NCI-H2196 (cell line): ENCODE results near the gene PDK2.
"Not testable (repeated sequence)": the region's sequence is repeated elsewhere in the genome, so short reads cannot be mapped to it uniquely, and the experiment has no call there.

Source experiments
- DNase-seq: peaks from one replicate; lab custom pipeline; 2025; ENCODE audit not compliant: unreplicated experiment; lab: John Stamatoyannopoulos, UW

Gene PDK2

DNA sequence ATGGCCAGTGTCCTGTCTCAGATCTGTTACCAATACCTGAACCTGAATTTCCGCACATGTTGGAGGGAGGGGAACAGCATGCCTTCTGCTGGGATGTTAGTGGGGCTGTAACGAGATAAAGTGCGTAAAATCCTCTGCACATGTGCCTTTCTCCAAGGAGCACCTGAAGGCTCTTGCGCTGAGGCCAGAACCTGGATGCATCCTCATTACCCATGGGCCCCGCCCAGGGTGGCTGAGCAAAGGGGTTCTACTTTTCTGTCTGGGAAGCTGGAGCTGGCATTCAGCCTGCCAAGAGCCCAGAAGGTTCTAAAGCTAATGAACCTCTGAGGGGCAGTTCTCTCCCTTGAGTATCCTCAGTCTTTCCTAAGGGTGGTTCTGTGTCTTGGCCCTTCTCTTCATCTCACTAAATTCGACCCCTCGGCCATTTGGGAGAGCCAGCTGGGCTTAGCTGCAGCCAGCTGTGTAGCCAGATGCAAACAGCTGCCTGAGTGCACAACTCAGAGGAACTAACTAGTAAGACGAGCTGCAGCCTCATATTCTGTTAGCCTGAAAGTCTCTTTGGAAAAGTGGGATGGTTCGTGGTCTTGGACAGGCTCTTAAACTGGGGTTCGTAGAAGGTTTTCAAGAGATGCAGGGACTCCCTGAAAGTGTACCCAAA lies 36.7 kb upstream of the PDK2 start:
- no peak for DNase-seq

DNA sequence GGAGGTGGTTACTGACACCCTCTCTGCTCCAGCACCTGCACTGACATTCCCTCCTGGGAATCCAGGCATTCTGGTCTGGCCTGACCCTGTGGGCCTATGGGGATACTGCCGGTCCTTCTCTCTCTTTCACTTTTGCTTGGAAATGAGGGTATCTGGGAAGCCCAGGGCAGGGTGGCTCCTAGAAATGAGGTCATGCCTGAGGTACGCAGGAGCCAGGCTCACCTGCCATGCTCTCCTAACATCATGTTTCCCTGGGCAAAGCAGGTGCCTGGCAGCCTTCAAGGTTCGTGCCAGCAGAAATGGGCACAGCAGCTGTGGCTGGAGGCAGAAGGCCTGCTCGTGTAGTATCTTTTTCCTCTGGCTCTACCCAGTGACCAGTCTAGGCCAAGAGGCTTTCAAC lies 35.9 kb upstream of the PDK2 start:
- peak; percentile 78 for DNase-seq

DNA sequence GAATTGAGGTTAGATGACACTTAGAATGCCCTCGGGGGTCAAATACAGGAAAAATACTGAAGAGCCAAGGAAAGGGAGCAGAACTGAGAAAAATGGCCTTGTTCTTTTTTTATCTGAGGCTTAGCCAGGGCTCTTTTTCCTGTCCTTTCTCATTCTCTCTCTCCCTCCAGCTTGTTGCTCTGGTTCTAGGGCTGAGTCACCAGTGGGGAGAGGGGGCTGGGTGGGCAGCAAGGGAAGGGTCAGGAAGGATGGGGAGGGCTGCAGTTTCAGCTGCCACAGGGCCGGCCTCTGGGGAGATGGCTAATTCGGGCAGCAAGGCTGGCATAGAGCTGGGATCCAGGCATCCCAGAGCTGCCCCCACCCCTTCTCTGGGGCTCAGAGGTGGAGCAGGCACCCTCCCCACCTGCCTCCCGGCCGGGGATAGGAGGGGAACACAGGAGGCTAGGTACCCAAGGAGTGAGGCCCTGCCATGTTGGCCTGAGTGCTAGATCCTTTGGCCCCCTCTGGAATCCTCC lies 35.3 kb upstream of the PDK2 start:
- DNase-seq, result no peak

DNA sequence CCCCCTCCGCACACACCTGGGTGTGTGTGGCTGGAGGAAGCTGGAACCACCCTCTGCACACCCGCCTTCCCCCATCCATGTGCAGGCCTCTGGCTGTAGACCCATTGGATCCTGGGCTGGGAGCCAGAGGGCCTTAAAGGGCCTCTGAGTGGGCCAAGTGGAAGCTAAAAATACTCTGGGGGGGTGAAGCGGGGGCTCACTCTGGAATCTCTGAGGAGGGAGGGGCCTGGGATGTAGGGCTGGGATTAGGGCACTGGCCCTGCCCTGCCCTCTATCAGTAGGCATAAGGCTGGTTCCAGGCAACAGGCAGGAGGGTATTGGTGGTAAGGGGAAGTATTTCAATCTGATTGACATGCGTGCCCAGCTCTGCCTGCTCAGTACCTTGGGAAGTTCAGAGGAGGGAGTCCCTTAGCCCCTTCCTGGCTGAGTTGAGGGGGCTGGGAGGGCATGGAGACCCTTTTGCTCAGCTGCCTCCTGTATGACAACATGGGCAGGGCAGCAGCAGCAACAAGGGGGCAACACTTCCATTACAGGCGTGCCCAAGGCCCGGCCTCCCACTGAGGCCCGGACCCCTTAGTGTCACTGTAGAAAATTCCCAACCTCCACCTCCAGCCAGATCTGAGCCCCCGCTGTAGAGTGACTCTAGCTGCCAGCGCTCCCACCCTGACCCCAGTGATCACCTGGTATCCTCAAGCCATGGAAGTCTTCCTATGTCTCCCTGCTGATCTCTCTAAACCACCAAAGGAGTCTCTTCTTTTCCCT lies 34.0 kb upstream of the PDK2 start:
- peak; percentile 56 for DNase-seq

DNA sequence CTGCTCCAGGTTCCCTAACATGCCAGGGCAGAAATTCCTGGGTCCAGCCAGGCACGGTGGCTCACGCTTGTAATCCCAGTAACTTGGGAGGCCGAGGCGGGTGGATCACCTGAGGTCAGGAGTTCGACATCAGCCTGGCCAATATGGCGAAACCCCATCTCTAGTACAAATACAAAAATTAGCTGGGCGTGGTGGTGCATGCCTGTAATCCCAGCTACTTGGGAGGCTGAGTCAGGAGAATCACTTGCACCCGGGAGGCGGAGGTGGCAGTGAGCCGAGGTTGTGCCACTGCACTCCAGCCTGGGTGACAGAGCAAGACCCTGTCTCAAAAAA lies 33.5 kb upstream of the PDK2 start:
- DNase-seq, result not testable (repeated sequence)

DNA sequence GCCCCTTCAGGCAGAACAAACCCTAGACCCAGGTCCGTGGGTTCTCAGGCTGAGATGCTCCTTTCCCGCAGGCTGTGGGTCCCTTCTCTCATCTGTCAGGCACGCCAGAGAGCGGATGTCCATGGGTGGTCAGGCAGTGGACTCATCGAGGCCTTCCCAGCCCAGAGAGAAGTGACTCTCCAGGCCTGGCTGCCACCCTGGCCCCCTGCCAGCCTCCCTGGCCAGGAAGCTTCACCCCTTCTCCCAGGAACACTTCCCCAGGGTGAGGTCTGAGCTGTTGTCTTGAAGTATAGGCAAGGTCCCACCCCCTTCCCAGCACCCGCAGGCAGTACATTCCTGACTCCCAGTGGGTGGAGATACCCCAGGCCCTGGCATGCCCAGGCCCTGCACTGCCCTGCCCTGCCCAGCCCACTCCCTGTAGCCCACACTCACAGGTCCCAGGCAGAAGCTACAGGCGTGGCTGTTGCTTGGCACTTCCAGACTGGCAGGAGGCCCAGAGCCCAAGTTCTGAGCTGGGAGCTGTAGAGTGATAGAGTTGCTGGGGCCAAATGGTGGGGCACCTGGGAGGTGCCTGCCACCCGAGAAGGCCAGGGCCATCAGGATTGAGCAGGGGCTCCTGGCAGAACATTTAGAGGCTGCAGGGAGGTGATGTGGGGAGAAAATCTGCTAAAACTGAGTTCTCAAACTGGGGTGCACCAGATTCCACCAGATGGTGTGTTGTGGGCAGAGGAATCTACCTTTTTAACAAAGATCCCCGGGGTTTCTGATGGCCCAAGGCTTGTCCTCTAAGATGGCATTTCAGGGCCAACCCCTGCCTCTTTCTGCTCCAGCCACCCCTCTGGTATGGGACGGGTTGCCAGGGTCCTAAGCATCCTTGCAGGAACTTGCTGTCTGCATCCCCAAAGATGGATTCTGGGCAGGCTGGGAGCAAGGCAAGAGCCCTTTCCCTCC lies 32.6 kb upstream of the PDK2 start:
- DNase-seq, result peak; percentile 85

DNA sequence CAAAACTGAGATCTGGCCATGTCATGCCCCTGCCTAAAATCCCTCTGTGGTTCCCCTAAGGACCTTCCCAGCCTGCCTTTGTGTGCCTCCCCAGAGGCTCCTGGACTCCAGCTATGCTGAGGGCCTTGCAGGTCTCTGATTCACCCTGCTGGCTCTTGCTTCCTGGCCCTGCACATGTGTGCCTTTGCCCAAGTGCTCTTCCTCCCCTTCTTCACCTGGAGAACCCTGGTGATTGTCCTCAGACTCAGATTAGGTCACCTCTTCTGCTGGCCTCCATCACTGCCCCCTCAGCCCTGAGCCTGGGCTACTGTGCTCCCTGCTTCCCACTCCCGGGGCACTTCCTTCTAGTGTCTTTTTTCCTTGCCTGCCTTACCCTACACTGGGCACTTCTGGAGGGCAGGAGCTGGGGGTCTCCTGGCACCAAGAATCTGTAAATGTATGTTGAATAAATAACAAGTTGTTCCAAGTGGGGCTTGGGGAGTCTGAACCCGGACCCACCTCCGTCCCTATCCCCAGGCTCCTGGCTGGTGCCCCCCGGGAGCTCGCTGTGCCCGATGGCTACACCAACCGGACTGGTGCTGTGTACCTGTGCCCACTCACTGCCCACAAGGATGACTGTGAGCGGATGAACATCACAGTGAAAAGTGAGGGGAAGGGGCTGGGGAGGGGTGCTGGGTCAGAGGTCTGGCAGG lies 31.4 kb upstream of the PDK2 start:
- DNase-seq, result no peak

DNA sequence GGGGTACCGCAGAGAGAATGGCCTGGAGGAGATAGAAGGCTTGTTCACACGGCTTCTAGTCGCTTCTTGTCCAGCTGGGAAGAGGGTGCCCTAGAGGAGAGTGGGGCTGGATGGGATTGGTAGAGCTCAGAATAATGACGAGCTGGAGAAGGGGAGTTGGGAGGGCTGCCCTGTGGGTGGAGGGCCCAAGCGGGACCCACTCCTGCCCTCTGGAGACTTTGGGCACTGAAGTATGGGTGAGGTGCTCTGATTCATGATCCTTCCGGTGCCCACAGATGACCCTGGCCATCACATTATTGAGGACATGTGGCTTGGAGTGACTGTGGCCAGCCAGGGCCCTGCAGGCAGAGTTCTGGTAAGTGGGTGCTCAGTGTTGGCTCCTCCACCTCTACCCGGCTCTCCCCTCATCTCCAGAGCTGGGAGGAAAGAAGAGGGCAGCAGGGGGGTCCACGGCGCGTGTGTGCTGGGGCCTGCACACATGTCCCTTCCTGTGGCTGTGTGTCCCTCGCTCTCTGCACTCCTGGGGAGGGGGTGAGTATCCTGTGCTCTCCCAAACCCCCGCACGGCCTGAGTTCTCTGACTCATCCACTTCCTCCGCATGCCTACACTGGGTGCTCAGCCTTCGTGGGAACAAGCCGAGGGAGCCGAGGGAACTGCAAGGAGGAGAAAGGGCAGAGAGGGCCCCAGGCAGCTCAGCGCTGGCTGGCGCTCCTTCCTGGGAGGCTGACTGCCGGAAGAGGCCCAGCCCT lies 30.7 kb upstream of the PDK2 start:
- no peak for DNase-seq

DNA sequence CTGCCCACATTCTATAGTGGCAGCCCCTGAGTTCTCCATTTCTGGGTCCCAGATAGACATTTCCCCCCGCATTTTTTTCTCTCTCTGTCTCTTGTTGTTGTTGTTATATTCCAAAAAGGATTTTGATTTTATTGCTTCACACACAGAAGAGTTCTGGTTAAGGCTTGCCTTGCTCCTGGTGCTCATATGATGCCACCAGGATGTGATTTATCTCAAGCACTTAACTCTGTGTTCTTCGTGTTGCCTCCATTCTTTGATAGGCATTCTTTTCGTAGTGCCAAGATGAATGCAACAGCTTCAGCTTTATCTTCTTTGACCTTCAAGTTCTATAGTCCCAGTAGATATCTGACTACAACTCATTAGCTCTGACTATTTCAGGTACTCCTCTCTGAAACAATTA lies 30.1 kb upstream of the PDK2 start:
- DNase-seq, result no peak

DNA sequence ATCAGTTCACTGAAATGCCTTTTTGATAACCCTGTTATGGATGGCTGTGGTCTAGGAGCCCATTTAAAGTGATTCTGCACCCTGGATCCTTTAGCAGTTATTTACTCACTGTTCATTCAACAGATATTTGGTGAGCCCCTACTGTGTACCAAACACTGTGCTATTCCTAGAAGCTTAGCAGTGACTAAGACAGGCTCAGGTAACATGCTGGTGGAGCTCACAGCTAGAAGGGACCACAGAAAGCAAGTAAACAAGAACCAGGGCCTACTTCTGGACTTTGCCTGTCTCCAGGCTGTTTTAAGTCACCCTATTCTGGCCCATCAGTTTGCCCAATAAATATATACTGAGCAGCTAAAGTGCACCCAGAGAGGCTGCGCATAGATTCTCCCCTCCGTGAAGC lies 28.2 kb upstream of the PDK2 start:
- DNase-seq, result no peak

DNA sequence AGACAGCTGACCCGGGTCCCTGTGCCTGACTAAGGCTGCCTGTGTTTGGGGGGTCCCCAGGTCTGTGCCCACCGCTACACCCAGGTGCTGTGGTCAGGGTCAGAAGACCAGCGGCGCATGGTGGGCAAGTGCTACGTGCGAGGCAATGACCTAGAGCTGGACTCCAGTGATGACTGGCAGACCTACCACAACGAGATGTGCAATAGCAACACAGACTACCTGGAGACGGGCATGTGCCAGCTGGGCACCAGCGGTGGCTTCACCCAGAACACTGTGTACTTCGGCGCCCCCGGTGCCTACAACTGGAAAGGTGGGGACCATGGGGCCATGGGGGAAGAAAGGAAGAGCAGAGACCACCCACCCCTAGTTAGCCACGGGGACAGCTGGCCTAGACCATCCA lies 27.2 kb upstream of the PDK2 start:
- no peak for DNase-seq

DNA sequence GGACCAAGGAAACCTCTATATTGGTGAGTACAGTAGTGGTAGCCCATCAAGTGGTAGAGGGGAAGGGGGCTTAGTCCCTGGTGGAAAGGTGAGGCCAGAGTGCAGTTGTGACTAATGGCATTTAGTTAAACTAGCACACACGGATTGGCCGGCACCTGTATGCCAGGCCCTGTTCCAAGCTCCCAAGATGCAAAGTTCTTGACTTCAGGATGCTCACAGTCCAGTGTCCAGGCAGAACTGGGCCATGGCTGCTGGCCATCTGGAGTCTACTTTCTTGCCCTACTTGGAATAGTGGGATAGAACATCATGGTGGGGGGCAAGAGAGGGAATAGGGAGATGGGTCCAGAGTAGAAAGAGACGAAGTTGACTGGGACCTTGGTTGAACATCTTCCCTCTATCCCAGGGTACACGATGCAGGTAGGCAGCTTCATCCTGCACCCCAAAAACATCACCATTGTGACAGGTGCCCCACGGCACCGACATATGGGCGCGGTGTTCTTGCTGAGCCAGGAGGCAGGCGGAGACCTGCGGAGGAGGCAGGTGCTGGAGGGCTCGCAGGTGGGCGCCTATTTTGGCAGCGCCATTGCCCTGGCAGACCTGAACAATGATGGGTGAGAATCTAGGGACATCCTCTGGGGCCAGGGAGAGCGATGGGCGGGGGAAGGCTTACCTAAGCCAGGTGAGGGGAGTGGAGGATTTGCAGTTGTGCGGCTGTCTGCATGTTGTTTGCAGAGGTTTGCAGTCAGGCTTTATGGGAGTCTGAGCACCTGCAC lies 24.1 kb upstream of the PDK2 start:
- DNase-seq, result no peak

DNA sequence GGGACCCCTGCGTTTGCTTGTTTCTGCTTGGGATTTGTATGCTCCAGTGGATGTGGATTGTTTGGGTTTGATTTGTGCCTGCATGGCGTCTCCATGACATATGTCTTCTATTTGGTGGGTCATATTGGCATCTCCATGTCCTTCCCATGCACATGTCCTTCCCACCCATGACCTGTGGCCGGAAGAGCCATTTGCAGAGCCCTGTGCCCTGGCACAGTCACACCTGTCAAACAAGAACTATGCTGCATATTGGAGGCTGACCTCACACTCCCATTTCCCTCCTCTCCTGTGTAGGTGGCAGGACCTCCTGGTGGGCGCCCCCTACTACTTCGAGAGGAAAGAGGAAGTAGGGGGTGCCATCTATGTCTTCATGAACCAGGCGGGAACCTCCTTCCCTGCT lies 23.5 kb upstream of the PDK2 start:
- DNase-seq, result no peak

DNA sequence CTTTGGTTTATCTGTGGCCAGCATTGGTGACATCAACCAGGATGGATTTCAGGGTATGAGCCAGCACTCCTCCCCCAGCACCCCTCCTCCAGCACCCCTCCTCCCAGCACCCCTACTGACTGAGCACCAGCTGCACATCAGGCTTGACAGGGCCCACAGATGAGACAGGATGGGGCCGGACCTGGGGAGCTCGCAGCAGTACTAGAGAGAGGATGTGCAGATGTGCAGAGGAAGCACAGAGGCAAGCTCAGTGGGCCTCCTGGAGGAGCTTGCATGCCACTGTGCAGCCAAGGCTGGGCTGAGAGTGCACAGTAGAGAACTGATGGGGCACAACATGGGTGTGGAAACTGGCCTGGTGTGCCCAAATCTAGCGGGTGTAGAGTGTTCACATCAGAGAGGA lies 23.0 kb upstream of the PDK2 start:
- no peak for DNase-seq

DNA sequence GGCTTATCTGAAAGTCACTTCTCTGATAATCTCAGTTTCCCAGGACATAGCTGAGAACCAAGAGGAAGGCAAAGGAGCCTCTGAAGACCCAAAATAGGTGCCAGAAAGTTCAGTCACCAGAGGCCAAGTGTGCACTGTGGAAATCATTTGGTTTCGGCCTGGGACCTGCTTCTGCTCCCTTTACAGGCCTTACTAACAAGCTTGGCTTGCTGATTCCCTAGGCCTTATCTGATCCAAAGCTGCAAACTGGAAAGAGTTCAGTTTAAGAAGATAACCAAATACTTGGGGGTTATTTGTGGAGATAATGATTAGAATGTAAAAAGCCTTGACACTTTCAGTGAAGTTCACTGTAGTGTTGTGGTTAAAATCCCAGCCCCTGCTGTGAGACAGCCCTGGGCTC lies 22.2 kb upstream of the PDK2 start:
- no peak for DNase-seq

DNA sequence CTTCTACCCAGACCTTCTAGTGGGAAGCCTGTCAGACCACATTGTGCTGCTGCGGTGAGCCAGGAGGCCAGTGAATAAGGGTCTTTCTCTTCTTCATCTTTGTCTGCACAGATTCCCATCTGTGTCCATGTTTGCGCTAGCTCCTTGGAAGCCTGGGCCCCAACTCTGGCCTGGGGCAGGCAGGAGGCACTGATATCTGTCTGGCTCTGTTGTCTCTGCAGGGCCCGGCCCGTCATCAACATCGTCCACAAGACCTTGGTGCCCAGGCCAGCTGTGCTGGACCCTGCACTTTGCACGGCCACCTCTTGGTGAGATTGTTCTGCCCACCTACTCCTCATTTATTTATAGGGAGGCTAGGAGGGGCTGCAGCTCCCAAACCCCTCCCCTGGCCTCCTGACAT lies 20.9 kb upstream of the PDK2 start:
- no peak for DNase-seq

DNA sequence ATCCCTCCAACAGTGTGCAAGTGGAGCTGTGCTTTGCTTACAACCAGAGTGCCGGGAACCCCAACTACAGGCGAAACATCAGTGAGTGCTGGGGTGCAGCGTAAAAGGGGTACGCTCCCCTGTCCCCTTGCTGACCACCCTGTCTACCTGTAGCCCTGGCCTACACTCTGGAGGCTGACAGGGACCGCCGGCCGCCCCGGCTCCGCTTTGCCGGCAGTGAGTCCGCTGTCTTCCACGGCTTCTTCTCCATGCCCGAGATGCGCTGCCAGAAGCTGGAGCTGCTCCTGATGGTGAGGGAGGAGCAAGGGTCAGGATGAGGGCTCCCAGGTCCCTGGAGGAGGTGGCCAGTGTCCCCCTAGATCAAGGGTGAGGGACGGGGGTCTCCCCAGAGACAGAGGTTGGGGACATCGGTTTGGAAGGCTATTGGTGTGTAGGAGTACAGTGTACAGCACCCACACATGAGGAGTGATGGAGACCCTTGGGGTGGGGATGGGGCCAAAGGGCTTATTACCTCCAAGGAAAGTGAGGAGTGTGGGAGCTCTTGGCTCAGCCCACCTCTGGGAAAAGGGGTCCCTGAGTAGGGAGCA lies 19.6 kb upstream of the PDK2 start:
- DNase-seq, result no peak

DNA sequence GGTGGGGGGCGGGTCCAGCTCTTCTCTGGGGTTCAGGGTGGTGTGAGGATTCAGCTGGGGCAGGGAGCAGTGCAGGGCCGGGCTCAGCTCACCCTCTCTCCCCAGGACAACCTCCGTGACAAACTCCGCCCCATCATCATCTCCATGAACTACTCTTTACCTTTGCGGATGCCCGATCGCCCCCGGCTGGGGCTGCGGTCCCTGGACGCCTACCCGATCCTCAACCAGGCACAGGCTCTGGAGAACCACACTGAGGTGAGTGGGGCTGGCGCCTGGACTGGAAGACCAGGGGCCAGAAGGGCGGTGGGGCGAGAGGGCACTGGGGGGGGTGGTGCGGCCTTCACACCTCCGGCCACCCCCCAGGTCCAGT lies 18.9 kb upstream of the PDK2 start:
- no peak for DNase-seq

DNA sequence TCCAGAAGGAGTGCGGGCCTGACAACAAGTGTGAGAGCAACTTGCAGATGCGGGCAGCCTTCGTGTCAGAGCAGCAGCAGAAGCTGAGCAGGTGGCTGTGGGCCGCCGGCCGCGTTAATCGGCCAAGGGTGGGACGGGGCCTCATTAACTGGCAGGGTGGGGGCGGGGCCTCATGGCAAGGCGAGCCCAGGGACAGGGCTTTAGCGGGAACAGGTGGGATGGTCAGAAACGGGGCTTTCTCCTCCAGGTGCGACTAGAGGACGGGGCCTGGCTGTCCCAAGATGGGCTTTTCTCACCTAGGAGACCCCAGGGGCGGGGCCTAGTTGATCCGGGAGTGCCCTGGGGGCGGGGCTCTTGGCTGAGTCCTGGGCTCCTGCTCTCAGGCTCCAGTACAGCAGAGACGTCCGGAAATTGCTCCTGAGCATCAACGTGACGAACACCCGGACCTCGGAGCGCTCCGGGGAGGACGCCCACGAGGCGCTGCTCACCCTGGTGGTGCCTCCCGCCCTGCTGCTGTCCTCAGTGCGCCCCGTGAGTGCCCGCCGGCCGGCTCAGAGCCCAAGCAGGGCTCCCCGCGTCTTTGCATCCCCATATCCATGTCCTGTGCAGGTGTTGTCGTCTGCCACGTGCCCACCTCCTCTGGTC lies 18.4 kb upstream of the PDK2 start:
- DNase-seq, result no peak
